Measurements from ENCODE around the gene ZNF79.
A peak's percentile ranks its signal among the peaks of the same experiment; 100 is the strongest.
"Not testable (repeated sequence)": the region's sequence is repeated elsewhere in the genome, so short reads cannot be mapped to it uniquely, and the experiment has no call there.

Gene ZNF79

DNA sequence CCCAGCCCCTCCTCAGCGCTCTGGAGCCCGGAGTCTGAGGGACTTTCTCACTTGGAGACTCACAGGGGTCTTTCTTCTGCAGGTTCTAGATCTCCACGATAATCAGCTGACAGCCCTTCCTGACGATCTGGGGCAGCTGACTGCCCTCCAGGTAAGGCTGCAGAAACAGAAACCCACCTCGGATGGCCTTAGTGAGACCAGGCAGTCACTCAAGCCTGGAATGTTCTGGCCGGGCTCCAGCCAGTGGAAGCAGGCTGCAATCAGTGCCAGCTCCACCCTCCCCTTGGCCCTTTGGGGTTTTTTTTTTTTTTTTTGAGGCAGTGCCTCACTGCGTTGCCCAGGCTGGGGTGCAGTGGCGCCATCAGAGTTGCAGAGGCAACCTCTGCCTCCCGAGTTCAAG lies 34.7 kb downstream of the ZNF79 start:
- no peak for DNase-seq

- no peak for DNase-seq
Observed at GRCh38 chr9:127463382-127463781, 39.2 kb downstream of the ZNF79 start.

DNA sequence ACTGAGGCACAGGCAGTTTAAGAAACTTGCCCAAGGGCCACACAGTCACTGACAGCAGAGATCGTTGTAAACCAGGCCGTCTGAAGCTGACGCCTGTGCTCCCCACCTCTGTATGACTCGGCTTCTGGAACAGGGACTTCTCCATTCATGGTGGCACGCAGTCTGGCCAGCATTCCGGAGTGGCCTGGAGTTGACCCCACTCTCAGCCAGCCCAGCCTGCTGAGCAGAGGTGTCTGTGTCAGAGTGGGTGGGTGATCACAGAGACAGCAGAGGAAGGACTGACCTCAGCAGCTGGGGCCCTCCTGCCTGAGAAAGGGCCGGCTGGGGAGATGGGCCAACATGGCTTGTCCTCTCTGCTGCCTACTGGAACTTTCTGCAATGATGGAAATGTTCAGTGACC lies 39.7 kb downstream of the ZNF79 start:
- peak; percentile 60 to 92 for DNase-seq

DNA sequence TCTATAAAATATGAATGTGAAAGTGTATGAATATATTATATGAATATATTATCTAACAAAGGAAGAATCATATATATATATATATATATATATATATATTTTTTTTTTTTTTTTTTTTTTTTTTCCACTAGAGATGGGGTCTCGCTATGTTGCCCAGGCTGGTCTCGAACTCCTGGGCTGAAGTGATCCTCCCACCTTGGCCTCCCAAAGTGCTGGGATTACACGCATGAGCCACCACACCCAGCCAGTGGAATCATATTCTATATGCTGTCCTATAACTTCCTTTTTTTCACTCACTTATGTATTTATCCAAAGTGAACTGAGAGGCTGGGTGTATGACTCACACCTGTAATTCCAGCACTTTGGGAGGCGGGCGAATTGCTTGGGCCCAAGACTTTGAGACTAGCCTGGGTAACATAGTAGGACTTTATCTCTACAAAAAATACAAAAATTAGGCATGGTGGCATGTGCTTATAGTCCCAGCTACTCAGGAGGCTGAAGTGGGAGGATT lies 42.3 kb downstream of the ZNF79 start:
- DNase-seq = not testable (repeated sequence)

GRCh38 chr9:127467621-127468020 lies 43.4 kb downstream of the ZNF79 start:
- DNase-seq = no peak

DNA sequence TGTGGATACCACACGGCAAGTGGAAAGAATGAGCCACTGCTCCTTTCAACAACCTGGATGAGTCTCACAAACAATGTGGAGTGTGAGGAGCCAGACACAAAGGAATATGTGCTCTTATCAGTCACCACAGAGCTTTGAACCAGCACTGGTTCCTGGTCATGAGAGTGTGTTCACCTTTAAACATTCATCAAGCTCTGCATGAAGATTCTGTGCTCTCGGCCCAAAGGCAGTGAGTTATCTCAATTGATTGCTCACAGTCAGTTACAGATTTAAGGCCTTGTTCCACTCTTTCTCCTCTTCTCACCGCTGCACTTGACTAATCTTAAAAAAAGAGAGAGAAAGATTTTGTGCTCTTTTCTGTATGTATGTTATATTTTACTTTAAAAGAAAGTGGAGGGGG lies 46.5 kb downstream of the ZNF79 start:
- no peak for DNase-seq

- no peak for DNase-seq
Observed at GRCh38 chr9:127473501-127473900, 49.3 kb downstream of the ZNF79 start.

DNA sequence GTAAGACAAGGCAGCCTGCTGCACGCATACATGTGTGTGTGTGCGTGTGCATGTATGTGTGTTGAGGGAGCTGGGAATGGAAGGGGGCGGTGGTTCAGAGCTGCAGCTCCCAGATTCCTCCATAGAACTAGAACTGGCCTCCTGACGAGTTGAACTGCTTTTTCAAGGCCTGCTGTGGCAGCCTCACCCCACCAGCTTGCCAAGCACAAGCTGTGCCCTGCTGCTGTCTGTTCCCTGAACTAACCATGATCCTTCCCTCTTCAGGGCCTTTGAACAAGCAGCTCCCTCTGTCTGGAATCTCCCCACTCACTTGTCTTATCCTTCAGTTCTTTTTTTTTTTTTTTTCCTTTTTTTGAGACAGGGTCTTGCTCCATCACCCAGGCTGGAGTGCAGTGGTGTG lies 49.8 kb downstream of the ZNF79 start:
- no peak for DNase-seq

DNA sequence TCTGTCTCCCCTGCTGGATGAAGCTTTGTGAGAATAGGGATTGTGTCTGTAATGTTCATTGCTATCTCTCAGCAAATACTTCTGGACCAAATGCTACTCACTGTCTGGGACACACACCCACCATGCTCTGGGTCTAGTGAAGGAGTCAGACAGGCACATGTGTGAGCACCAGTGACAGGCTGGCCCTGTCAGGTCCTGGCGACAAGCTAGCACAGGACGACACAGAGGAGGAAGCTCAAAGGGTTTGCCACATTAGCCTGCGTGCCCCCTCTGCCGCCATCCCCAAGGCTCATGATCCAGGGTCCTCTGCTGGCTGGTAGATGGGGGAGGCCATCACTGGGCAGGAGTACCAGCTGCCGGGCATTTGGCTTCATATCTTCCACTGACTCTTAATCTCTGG lies 50.4 kb downstream of the ZNF79 start:
- no peak for DNase-seq

- no peak for DNase-seq
Observed at GRCh38 chr9:127479507-127480081, 55.4 kb downstream of the ZNF79 start.

- DNase-seq = no peak
Observed at GRCh38 chr9:127482662-127483061, 58.5 kb downstream of the ZNF79 start.

DNA sequence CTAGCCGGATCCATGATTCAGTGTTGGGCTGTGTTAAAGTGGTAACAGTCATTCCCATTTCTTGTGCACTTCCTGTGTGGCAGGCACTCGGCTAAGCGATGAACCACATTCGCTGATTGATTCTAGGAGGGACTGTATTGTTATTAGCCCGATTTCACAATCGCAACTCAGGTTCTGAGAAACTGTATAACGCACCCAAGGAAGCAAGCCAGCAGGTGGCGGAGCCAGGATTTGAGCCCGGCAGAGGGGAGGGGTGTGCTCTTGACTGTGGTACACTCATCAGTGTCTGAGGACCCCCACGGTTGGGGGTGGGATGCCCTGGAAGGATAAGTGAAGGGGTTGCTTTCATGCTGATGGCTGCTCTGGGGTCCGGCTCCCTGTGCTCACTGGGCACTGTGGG lies 61.8 kb downstream of the ZNF79 start:
- DNase-seq = no peak

DNA sequence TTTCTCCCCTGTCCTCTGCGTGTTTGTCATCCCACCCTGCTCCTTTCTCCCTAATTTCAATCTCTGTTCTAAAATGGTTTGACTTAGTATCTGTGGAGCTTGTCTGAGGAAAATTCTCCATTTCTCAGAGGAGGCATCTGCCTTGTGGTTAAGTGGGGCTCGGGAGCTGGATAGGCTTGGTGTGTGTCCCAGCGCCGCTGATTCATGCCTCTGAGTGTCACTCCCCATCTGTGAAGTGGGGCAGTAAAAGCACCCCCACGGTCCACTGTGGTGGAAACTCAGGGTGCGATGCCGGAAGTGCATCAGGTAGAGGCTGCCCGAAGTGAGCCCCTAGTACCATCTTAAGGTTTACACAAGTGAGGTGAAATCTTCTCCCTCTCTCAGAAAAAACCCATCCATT lies 64.8 kb downstream of the ZNF79 start:
- no peak for DNase-seq

- no peak for DNase-seq
Observed at GRCh38 chr9:127489471-127490115, 65.4 kb downstream of the ZNF79 start.

DNA sequence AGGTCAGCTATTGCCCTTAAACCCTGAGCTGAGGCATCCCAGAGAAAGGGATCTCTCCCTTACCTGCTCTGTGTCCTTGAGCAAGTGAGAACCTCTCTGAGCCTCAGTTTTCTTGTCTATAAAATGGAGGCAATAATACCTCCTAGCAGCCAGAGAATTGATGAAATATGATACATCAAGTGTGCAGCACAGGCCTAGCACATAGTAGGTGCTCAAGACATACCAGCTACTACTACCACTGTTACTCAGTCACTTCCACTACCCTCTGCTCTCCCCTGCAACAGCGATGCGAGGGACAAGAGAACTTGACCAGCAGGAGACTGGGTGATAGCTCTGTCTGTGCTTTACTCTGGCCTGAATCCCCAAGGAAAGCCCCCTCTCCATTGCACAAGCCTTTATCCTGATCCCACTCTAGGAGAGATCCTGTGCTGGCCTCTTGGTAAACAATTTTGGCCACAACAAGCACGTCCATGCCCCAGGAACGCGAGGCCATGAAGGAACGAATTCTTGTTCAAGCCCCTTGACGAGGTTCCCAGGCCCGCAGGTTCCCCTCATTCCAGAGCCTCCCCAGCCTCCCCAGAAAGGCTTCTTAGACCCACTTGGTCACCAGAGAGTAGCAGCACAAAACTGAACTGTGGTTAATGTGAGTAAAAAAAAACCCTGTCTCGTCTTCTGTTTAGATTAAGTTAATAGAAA lies 66.5 kb downstream of the ZNF79 start:
- DNase-seq = no peak

- no peak for DNase-seq
Observed at GRCh38 chr9:127491516-127491915, 67.3 kb downstream of the ZNF79 start.

DNA sequence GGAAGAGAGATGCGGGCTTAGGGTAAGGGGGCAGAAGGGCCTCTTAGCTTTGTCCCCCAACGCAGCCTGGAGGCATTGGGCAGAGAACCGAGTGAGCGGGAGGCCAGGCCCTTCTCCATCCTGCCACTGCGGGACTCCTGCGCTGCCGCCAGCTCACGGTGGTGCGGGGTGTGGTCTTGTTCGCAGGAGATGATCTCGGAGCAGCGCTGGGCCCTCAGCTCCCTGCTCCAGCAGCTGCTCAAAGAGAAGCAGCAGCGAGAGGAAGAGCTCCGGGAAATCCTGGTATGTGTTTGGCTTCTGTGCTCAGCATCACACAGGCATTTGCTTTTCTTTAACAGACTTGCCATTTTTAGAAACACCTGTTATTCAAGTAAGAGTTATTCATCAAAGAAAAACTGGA lies 68.4 kb downstream of the ZNF79 start:
- no peak for DNase-seq

DNA sequence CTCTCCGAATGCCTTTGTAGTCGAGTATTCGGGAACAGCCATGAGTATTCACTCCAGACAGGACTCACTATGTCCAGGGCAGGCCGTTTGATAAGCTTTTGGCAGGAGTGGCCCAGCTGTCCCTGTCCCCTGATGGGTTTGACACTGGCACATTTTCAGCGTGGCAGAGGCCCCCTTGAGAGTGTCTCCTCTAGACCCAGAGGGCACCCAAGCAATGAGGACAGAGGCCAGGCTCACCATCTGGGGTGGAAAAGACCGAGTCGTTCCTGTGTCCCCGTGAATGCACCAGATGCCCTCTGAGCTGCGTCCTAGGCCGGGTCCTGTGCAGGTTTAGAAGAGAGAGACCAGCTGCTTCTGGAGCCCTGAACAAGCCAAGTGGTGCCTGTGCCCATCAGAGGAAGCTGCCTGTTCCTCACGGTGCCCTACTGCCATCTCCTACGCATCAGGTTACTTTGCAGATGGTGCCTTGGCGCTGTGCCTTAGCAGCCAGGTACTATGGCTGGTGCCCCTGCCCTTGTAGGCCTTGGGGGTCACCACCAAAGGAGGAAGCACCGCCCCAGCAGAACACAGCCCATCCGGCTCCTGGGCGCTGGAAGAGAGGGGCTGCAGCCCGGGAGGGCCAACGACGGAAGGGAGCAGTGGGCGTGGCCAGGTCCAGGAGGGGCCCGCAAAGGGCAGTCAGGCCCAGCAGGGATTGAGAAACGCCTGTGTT lies 69.6 kb downstream of the ZNF79 start:
- no peak for DNase-seq

- DNase-seq = no peak
Observed at GRCh38 chr9:127494304-127494702, 70.1 kb downstream of the ZNF79 start.
